Measurements from ENCODE around the gene C2orf68.
A peak's percentile ranks its signal among the peaks of the same experiment; 100 is the strongest.
"Not testable (repeated sequence)": the region's sequence is repeated elsewhere in the genome, so short reads cannot be mapped to it uniquely, and the experiment has no call there.

The C2orf68 gene

DNA sequence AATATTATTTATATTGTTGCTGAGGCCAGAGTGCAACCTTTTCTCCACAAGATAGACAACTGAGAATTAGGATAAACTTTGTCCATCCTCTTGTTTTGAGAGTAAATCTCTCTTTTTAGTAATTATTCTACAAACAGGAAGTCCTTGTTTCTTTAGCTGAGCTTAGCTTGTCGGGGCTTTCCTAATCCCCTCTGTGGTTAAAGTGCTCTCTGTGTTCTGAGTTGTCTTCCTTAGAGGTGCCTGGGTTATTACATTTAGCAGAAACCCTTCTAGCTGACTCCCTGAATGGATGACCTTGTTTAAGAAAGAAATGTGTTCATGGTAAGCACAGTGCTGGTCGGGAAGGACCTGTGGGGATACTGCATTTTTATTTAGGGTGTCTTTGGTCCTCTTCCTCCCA lies 16.8 kb upstream of the C2orf68 start:
- no peak for DNase-seq

- DNase-seq: no peak
These were observed 12.1 kb upstream of the C2orf68 start for GRCh38 chr2:85623991-85624390.

DNA sequence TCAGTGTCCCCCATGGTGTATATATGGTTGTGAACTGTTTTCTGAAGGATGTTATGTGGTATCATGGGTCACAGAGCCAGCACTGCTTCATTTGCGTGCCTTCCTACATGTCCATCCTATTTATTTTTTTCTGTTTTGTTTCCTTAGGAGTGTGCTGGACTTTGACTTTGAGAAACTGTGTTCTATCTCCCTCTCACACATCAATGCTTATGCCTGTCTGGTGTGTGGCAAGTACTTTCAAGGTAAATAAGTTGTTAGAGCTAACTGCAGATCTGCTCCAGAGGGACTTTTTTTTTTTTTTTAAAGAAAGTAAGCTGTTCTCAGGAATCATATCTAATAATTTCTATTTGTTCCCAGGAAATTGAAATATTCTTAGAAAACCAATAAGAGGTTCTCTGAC lies 9.5 kb upstream of the C2orf68 start:
- no peak for DNase-seq

DNA sequence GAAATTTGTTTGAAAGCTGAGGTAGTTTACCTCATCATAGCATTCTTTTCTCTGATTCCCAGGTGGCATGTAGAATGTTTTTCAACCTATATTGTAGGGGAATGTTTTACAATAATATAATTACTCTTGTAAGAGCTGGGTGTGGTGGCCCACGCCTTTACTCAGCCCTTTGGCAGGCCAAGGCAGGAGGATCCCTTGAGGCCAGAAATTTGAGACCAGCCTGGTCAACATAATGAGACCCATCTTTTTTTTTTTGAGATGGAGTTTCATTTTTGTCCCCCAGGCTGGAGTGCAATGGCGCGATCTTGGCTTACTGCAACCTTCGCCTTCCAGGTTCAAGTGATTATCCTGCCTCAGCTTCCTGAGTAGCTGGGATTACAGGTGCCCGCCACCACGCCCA lies 7.8 kb upstream of the C2orf68 start:
- no peak for DNase-seq

GRCh38 chr2:85617723-85618122 lies 5.9 kb upstream of the C2orf68 start:
- not testable (repeated sequence) for DNase-seq

DNA sequence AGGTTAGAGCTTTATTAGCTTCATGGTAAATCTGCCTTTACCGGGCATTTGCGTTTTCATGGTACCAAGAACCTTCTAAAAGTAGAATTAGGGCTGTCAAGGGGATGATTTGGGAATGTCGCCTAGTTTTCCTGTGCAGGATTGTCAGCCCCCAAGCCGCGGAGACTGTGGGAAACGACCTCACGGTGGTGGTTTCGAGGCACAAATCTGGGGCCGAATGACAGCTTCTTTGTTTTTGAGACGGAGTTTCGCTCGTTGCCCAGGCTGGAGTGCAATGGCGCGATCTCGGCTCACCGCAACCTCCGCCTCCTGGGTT lies 3.5 kb upstream of the C2orf68 start:
- DNase-seq: no peak

- DNase-seq: not testable (repeated sequence)
These were observed 2.9 kb upstream of the C2orf68 start for GRCh38 chr2:85614757-85615156.

DNA sequence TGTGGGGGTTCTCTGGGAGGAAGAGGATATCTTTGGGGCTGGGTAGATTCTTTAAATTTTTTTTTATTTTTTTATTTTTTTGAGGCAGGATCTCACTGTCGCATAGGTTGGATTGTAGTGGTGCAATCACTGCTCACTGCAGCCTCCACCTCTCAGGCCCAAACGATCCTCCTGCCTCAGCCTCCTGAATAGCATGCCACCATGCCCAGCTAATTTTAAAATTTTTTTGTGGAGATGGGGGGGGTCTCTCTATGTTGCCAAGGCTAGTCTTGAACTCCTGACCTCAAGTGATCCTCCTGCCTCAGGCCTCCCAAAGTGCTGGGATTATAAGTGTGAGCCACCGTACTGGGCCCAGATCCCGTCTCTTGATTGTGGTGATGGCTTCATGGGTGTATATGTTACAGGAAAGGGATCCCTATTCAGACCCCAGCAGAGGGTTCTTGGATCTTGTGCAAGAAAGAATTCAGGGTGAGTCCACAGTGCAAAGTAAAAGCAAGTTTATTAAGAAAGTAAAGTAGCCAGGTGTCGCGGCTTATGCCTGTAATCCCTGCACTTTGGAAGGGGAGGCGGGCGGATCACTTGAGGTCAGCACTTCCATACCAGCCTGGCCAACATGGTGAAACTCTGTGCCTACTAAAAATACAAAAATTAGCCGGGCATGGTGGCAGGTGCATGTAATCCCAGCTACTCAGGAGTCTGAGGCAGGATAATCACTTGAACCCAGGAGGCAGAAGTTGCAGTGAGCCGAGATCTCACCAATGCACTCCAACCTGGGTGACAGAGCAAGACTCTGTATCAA lies 2.0 kb upstream of the C2orf68 start:
- DNase-seq: no peak

DNA sequence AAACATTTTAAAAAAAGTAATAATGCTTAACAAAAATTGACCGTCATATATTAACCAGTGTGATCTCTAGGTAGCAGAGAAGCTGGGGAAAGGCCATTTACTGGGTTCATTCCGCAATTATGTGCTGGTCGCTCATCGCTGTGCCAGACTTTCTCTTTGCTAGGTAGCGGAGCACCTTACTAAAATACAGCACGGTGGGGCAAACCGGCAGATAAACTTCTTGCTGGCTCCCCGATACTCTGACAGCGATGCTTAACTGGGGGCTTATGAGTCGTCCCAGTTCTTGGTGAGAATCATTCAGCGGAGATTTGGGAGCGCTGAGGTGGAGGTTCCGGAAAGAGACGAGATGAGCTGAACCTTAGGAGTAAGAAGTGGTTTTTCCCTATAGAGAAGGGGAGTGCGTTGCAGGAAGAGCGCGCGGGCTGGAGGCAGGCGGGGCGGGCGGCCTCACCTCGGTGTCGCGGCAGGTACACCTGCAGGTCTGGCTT lies 605 bp downstream of the C2orf68 start:
- peak; percentile 29 for DNase-seq

DNA sequence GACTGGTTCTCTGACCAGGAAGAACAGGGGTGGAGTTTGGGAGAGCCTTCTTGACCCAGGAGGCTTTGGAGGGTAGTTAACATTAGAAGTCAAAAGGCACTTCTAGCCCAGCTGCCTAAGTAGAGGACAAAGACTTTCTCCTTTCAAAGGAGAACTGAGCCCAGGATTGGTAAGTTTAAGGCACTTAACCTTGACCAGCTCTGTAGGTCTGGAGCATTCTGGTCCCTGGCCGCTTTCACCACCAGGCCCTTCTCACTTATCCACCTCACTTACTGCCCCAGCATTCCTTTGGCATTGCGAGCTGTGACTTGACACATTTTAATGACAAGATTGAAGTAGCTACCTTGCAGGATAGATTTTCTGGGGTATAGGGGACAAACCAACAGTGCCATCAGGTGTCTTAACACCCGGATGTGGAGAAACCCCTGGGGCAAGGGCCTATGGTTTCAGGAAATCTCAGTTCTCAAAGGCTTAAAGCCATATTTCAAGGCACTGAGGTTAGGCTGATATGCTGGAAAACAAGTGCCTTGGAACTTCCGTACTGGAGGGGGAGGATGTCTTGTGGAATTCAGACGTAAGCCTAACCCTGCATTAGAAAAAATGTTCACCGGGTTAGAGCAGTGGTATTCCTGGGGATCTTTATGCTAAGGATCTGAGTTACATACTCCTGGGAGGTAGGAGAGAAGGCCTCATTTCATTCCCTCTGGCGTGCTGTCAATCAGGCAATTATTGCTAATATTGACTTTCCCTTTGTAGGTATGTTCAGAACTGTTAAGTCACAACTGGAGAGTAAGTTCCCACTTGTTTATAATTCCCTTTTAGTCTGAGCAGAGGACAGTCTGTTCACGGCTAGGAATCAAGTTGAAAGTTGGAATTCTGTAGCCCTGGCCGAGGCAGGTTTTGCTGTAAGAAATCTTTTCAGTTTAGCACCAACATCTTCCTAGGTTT lies 4.3 kb downstream of the C2orf68 start:
- DNase-seq: no peak

- DNase-seq: no peak
These were observed 5.8 kb downstream of the C2orf68 start for GRCh38 chr2:85606116-85606455.

GRCh38 chr2:85605406-85606115 lies 6.3 kb downstream of the C2orf68 start:
- peak; percentile 51 for DNase-seq

- DNase-seq: no peak
These were observed 7.1 kb downstream of the C2orf68 start for GRCh38 chr2:85604568-85605339.

DNA sequence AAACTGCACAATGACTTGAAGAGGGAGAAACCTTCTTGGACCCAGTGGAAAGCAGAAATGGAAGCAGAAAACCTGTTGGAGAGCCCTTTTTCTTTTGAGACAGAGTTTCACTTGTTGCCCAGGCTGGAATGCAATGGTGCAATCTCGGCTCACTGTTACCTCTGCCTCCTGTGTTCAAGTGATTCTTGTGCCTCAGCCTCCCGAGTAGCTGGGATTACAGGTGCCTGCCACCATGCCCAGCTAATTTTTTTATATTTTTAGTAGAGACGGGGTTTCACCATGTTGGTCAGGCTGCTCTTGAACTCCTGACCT lies 7.8 kb downstream of the C2orf68 start:
- not testable (repeated sequence) for DNase-seq

DNA sequence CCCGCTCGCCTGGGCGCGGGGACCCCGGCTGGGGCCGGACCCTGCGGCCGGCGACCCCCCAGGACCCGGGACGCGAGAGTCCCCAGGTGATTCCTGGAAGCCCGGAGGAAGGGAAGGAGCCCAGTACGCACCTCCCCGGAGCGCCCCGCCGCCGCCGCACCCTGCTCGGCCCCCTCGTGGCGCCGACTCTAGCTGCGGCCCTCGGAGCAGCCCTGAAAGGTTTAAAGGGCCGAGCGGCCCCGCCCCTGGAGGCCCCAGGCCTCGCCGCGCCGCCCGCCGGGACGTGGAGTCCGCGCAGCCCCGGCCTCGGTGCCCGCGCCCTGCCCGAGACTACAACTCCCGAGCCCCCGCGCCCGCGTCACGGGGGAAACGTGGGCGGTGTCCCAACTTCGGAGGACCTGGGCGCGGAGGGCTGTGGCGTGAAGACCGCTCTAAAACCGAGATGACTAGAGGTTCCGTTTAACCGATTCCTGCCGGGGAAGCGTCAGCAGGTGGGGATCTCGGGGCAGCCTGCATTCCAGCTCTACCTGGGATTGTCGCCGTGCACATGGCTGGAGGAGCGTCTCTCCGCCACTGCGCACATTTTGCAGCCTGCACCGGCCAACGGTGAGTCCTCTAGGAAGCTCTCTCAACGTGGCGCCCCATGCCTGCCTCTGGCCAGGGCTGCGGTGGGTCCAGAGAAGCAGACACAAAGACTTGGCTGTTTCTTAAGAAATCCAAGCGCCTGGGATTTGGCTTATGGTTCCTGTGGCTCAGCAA lies 9.2 kb downstream of the C2orf68 start, which contains the start of gene TMEM150A:
Gene TMEM150A, minus strand, starts transcription at position 223 of the 759 bp plus-strand sequence. CDS start 750 bp downstream, outside the sequence.
- peak; percentile 65 for DNase-seq

- no peak for DNase-seq
These were observed 9.9 kb downstream of the C2orf68 start for GRCh38 chr2:85601771-85602475.

DNA sequence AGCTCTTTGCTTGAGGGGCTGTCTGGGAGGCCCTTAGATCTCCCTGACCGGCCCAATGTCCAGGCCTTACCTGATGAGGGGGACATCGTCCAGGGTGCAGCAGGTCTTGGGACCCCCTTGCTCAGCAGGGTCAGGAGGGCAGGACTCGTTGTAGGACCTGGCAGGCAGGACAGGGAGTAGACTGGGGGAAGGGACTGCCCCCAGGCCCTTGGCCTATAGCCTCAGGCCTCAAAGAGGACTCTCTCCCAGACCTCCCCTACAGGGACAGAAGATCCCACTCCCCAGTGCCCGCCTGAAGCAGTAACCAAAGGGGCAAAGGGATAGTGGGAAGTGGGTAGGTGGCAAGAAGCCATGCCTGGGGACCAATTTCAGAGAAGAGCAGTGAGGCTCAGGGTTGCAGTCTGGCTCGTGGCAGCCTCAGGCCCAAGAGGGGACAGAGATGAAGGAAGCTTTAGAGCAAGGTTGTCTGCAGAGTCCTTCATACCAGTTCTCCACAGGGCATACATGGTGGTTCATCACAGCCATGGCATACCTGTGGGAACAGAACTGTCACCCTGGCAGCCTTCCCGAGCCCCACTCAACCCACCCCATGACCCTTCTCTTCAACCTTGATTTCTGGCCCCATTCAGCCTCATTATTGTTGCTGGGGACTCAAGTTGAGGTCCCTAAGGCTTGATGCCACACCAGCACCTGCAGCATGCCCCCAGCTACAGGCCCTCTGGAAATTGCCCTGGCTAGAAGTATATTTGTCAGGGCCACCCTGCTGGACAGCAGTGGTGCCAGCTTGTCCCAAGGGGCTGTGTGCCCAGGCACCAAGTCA lies 10.7 kb downstream of the C2orf68 start:
- DNase-seq: no peak

- no peak for DNase-seq
These were observed 11.7 kb downstream of the C2orf68 start for GRCh38 chr2:85600235-85600575.

DNA sequence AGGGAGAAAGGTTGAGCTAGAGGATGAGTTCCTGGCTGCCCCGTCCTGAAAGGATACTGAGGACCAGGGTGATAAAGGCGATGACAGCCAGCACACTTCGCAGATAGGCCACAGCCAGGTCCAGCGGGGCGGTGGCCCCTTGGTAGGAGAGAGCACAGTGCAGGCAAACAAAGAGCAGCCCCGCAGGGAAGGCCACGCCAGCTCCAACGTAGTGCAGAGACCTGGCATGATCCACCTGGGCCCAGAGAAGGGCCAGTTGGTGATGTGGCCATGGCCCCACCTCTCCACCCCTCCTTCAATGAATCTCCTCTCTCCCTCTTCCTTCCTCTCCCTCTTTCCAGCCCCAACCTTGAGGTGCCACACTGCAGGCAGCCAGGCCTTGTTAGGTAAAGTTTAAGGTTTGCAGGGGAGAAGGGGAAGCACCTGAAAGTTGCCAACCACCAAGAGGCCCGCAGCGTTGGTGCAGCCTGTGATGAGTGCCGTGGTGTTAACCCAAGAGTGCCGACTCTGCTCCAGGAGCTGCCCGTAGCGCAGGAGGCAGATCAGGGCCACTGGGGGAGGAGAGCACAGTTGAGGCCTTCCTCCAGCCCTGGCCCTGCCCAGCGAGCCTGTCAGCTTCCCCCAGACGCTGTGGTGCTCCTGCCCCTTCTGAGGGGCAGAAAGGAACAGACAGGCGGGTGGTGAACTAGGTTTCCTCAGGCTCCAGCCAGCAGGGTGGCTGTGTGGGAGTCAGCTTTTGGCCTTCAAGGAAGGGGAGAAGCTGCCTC lies 12.2 kb downstream of the C2orf68 start:
- no peak for DNase-seq
